ENCODE results near the gene PTPRT. TPM values are rescaled to one million over a fixed set of nuclear protein-coding genes. Genes with fewer than 3 reads are reported as not detected.

Gene PTPRT
- total RNA-seq, 6 donors from 2014 or later, result 0.20 to 7.1 (median 3.8) TPM

DNA sequence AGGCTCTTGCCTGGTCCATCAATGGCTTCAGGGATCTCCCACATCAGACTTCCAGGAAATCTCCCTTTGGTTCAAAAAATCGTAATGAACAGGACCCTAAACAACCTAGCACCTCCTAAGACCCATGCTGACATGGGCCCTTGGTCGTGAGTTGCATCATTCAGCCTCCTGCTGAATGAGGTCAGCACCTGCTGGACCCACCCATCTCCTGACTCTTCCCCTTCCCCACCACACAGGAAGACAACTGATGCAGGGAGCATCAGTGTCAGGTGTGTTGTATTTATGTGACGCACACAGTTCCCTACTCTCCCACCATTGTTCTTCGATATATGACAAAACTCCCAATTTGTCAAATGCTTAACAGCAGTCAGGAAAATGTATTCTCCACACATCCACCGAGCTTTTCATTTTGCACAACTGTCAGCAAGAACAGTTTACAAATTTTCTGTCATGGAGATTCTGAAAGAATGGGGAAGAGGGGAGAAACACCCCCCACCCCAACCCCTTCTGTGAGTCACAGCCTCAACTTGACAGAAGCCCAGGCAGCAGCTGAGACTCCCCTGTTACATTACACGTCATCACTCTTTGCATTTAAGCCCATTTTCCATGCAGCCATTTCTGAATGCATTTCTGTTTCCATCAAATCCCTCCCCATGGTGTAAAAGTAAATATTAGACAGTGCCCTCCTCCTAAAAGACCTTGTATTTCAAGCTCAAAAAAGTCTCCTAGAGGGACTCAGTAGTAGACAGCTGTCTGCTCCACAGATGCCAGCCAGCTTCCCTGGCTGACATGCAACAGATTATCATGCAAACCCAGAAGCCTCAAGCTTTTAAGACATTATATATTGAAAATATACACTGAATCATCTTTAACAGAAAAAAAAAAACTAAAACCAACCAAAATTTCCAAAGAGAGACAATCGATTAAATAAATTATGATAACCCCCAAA is 577.5 kb downstream of the PTPRT start:
- Histone ChIP-seq H3K4me3 (no peak overlapping the region), H3K9me3 (no peaks in the 10 kb centered on the region), H3K27me3 (no peaks in the 10 kb centered on the region), H3K27ac (no peak overlapping the region), H3K36me3 (no peaks in the 10 kb centered on the region), H3K4me1 (no peaks in the 10 kb centered on the region)
- TF ChIP-seq POLR2A (IDR thresholded peaks at IDR 0.05) (no peak), POLR2AphosphoS5 (IDR thresholded peaks at IDR 0.05) (no peak), EP300 (IDR thresholded peaks at IDR 0.05) (no peak)
- TF ChIP-seq, protein P1, sequence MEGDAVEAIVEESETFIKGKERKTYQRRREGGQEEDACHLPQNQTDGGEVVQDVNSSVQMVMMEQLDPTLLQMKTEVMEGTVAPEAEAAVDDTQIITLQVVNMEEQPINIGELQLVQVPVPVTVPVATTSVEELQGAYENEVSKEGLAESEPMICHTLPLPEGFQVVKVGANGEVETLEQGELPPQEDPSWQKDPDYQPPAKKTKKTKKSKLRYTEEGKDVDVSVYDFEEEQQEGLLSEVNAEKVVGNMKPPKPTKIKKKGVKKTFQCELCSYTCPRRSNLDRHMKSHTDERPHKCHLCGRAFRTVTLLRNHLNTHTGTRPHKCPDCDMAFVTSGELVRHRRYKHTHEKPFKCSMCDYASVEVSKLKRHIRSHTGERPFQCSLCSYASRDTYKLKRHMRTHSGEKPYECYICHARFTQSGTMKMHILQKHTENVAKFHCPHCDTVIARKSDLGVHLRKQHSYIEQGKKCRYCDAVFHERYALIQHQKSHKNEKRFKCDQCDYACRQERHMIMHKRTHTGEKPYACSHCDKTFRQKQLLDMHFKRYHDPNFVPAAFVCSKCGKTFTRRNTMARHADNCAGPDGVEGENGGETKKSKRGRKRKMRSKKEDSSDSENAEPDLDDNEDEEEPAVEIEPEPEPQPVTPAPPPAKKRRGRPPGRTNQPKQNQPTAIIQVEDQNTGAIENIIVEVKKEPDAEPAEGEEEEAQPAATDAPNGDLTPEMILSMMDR (IDR thresholded peaks at IDR 0.05), result no peak
- DNase-seq (no peak), ATAC-seq (ENCODE audit: low FRiP score in 2 of 2) (no peak)
- 52 to 68% methylated on average over 7 of the region's 7 CpGs for WGBS, 2 donors

DNA sequence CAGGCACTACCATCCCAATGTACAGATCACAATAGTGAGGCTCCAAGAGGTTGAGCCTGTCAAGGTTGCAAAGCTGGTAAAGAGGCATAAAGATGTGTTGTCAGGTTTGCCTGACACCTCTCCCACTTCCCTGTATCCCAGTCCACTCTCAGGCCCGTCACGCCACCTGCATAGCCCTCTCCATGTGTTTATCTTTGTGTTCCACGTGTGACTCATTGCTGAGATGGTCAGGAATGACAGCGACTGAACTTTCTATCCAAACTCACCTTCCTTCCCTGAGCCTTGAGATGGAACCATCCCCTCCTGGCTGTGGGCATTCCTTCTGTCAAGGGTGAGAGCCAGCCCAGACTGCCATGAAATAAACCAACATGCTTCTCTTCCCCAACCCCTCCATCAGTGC is 578.3 kb downstream of the PTPRT start:
- no peak for ATAC-seq (ENCODE audit: low FRiP score in 2 of 2)
- no peak for TF ChIP-seq POLR2A (IDR thresholded peaks at IDR 0.05)
- TF ChIP-seq, protein P1 (IDR thresholded peaks at IDR 0.05), result no peak
- no peak for TF ChIP-seq POLR2AphosphoS5 (IDR thresholded peaks at IDR 0.05)
- TF ChIP-seq EP300 (IDR thresholded peaks at IDR 0.05), result no peak
- H3K36me3 ChIP-seq, result no peaks in the 10 kb centered on the region
- 71 to 80% methylated on average over 4 of the region's 4 CpGs for WGBS, 2 donors
- DNase-seq, result no peak
- H3K27me3 ChIP-seq, result no peaks in the 10 kb centered on the region
- no peak overlapping the region for H3K4me3 ChIP-seq
- no peaks in the 10 kb centered on the region for H3K9me3 ChIP-seq
- no peaks in the 10 kb centered on the region for H3K4me1 ChIP-seq
- H3K27ac ChIP-seq, result no peak overlapping the region

DNA sequence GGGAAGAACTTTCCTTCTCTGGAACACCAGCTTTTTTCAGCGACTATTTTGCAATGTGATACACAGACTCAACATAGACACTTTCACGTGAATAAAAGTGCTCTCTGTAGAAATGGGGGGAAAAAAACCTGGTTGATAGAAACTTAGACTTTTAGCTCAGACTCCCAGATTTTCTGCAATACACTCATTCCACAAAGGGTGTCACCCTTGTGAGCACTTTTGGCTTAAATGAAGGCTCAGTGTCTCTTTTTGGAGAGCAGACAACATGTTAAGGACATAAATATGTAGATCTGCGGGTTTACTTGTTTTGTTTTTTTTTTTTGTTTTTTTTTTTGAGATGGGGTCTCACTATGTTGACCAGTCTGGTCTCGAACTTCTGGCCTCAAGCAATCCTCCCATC is 579.6 kb downstream of the PTPRT start:
- H3K27ac ChIP-seq, result no peak overlapping the region
- no peak overlapping the region for H3K4me3 ChIP-seq
- 73 to 77% methylated on average over 4 of the region's 4 CpGs for WGBS, 2 donors
- TF ChIP-seq, protein P1 (IDR thresholded peaks at IDR 0.05), result no peak
- TF ChIP-seq POLR2A (IDR thresholded peaks at IDR 0.05) (no peak), POLR2AphosphoS5 (IDR thresholded peaks at IDR 0.05) (no peak), EP300 (IDR thresholded peaks at IDR 0.05) (no peak)
- ATAC-seq (ENCODE audit: low FRiP score in 2 of 2), result no peak
- DNase-seq, result no peak
- no peaks in the 10 kb centered on the region for H3K36me3 ChIP-seq
- H3K9me3 ChIP-seq, result no peaks in the 10 kb centered on the region
- H3K27me3 ChIP-seq, result no peaks in the 10 kb centered on the region
- H3K4me1 ChIP-seq, result no peaks in the 10 kb centered on the region

DNA sequence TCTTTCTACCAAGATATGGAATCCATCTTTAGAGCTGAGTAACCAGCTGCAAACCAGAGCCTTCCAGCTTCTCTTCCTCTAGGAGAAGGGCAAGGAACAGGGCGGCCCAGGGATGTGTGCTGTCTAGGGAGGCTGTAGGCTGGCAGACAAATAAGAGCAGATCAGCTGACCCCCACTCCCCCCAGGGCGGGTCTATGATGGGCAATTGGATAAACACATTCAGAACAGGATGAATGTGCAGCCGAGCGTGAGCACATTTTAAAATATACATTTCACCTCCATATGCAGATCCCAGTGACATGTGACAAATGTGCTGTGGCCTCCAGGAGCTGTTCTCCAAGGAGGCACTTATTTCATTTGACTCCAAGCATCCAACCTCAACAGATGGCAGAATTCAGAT is 580.1 kb downstream of the PTPRT start:
- DNase-seq (no peak), ATAC-seq (ENCODE audit: low FRiP score in 2 of 2) (no peak)
- Histone ChIP-seq H3K27ac (no peak overlapping the region), H3K4me1 (no peaks in the 10 kb centered on the region), H3K4me3 (no peak overlapping the region), H3K27me3 (no peaks in the 10 kb centered on the region), H3K9me3 (no peaks in the 10 kb centered on the region), H3K36me3 (no peaks in the 10 kb centered on the region)
- WGBS, 2 donors, result 40 to 65% methylated on average over 4 of the region's 4 CpGs
- TF ChIP-seq EP300 (IDR thresholded peaks at IDR 0.05) (no peak), POLR2AphosphoS5 (IDR thresholded peaks at IDR 0.05) (no peak), POLR2A (IDR thresholded peaks at IDR 0.05) (no peak)
- TF ChIP-seq, protein P1 (IDR thresholded peaks at IDR 0.05), result no peak
